ENCODE data around the gene TBCK.

DNA sequence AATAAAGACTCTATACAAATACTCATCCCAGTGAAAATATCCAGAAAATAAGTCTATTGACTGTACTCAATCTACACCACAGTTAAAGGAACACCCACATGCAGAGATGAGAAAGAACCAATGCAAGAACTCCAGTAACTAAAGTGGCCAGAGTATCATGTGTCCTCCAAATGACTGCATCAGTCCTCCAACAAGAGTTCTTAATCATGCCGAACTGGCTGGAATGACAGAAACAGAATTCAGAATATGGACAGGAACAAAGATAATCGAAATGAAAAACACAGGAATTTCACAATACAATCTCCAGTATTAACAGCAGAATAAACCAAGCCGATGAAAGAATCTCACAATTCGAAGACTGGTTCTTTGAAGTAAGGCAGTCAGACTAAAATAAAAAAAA is 210.3 kb downstream of the TBCK start:
- no peak for TF ChIP-seq EZH2 (IDR thresholded peaks at IDR 0.05)
- no peak for TF ChIP-seq POLR2AphosphoS5 (IDR thresholded peaks at IDR 0.05; ENCODE audit: borderline replicate concordance, low read depth, low read length)

Measured in SK-N-MC (cell line).